ENCODE data around the gene GAPT.
"Not testable (repeated sequence)": the region's sequence is repeated elsewhere in the genome, so short reads cannot be mapped to it uniquely, and the experiment has no call there.

The GAPT gene

DNA sequence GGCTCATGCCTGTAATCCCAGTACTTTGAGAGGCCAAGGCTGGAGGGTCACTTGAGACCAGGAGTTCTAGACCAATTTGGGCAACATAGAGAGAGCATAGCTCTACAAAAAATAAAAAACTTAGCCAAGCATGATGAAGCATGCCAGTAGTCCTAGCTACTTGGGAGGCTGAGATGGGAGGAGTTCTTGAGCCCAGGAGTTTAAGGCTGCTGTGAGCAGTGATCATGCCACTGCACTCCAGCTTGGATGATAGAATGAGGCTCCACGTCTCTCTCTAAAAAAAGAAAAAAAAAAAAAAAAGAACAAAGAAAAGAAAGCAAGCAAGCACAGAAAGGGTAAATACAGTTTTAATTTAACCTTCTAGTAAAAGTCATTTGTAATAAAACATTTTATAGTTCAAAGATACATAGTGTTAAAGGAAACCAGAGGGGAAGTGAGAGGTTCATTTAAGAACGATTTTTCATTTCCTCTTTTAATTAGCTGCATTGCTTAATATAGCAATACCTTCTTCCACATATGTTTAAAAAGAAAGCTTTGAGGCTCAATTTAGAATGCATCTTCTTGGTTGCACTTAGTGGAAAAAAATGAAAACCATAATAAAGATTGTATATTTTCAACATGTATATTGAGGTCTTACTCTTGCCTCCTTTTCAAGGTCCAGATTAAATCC is 14.9 kb downstream of the GAPT start:
- DNase-seq, result no peak

DNA sequence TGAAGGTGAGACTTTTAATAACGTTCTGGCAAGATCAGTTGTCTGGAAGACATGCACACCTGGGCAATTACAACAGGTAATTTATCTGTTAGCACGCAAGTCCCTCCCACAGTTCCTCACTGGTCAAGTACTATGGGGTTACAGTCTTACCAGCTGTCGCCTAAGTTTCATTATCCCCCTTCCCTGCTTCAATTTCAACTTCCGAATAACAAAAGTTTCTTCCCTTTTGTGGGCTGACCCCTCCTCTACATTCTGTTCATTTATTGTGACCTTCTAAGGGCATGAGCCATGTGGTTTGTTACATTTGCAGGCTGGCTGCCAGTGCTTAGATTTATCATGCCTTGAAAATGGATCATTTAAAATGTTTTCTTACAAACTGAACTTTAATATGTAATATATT is 16.5 kb downstream of the GAPT start:
- DNase-seq, result no peak

DNA sequence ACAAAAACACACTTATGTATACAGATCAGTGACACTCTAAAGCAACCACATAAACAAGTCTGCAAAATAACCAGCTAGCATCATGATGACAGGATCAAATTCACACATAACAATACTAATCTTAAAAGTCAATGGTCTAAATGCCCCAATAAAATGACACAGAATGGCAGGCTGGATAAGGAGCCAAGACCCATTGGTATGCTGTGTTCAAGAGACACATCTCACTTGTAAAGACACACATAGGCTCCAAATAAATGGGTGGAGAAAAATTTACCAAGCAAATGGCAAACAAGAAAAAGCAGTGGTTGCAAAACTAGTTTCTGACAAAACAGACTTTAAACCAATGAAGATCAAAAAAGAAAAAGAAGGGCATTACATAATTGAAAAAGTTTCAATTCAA is 26.0 kb downstream of the GAPT start:
- no peak for DNase-seq

DNA sequence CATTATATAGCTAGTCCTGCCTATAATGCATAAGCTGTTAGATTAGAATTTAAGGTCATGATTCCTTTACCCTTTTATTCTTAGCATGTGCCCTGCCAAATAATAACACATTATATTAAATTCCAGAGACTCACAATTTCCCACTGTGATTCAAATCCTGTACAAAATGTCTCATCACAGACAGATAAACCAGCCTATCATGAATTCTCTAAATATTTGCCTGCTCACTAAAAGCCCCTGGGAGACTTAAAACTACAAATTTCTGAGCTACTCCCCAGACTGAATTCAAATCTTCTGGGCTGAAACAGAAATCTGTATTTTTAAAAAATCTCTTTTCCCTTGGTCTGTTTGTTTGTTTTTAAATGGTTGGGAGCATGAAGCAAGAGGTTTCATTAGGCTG is 32.7 kb downstream of the GAPT start:
- no peak for DNase-seq

DNA sequence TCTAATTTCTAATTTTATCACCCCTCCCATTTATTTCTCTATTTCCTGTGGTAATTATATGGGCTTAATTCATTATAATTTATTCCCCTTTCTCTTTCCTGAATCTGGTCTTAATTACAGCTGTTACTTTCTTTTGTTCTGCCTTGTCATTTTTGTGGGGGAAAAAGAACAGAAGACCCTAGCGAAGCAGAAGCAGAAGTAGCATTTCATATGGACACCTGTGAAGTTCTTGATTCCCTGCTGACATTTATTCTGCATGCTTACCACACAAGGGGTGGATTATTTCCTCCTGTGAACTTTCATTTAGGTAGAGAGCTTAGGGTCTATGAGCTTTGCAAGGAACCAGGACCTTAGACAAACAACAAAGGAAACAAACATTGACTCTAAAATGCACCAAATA is 33.3 kb downstream of the GAPT start:
- no peak for DNase-seq

DNA sequence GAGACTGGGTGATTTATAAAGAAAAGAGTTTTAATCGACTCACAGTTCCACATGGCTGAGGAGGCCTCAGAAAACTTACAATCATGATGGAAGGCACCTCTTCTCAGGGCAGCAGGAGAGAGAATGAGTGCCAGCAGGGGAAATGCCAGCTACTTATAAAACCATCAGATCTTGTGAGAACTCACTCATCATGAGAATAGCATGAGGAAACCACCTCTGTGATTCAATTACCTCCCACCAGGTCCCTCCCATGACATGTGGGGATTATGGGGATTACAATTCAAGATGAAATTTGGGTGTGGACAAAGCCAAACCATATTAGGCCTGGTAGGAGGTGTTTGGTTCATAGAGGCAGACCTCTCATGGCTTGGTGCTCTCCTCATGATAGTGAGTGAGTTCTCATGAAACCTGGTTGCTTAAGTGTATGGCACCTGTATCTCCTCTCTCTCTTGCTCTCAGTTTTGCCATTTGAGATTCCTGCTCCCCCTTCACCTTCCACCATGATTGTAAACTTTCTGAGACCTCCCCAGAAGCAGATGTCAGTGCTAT is 39.8 kb downstream of the GAPT start:
- no peak for DNase-seq

DNA sequence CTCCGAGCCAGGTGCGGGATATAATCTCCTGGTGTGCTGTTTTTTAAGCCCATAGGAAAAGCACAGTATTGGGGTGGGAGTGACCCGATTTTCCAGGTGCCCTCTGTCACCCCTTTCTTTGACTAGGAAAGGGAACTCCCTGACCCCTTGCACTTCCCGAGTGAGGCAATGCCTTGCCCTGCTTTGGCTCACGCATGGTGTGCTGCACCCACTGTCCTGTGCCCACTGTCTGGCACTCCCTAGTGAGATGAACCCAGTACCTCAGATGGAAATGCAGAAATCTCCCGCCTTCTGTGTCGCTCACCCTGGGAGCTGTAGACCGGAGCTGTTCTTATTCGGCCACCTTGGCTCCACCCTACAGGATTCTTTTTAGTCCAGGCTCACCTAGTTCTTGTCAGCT is 50.7 kb downstream of the GAPT start:
- not testable (repeated sequence) for DNase-seq

DNA sequence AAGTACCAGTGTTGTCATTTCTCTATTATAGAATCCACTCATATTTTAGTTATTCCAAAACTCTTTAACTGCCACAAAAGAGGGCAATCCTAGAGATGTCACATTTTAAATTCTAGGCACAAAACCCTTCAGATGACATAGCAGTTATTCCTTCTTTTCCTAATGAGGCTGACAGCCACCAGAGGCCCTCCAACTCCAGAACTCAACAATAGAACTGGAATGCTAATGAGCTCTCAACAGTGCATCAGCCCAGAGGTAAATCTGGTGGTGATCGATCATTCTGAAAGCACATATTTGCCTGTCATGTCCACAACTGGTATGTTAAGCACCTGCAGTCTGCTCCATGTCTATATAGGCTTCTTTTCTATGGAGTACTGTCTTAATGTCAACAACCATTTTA is 51.5 kb downstream of the GAPT start:
- no peak for DNase-seq

DNA sequence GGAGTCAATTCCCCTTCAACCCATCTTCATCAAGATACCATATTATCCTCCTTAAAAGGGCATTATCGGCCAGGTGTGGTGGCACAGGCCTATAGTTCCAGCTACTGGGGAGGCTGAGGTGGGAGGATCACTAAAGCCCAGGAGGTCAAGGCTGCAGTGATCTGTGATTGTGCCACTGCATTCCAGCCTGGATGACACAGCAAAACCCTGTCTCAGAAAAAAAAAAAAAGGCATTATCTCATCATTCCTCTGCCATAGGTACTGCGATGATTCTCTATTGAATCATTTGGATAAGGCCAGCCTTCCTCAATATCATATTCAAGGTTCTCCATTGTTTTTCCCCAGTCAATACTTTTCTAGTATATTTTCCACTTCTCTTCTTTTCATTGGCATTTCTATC is 52.5 kb downstream of the GAPT start:
- no peak for DNase-seq

DNA sequence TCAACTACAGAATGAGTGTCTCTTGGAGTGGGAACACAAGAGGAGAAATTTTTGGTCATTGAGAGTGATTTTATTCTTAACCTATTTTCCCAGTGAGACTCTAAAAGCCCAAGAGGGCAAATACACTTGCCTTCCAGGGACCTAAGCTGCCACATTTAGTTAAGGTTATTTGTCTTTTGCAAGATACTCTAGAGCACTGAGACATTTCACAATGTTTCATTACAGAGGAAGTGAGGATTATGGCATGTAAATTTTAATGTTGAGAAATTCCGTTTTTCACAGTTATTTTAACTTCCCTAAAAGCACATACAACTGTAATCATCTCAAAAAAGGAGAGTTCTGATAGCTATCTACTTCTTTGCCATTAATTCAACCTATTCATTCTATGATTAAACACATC is 53.0 kb downstream of the GAPT start:
- no peak for DNase-seq

DNA sequence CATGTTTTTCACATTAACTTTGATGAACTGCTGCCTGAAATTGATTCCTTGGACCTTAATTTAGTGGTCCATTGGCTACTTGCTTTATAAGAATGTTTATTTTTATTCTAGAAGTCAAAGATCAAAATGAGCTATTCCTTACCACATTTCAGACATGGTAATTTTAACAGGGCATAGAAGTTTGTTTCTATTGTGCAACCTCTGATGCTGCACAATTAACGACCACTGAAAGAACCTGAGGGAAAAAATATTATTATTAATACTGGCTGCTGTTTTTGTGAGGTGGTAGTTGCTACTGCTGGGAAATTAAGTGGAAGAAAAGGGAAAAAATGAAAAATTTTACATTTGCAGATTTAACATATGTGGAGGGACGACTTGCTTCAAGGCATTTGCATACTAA is 53.7 kb downstream of the GAPT start:
- no peak for DNase-seq

DNA sequence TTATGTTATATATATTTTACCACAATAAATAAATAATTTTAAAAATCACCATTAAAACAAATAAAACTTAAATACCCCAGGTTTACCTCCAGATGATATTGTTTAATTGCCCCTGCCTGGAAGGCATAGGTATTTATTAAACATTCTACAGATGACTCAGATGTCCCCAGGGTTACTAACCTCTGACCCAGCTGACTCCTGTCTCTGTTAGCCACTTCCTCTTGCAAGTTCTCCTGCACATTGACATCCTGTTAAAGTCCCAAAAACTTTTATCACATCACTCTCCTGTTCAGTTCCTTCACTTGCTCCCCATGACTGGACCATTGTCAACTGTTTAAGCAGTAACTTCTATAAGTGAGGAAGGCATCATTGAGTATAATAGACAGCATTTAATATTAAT is 54.7 kb downstream of the GAPT start:
- DNase-seq, result no peak
